Testis (tissue), 2 donors: Measurements from ENCODE around the gene CCT5.
"Not testable (repeated sequence)": the region's sequence is repeated elsewhere in the genome, so short reads cannot be mapped to it uniquely, and the experiment has no call there.

ENCODE experiments used
- CTCF ChIP-seq, 3 experiments: fragments of 450-650 bp in 2 of 3; fragments of 200-600 bp in 1 of 3; sonication (generic) in 1 of 3; IDR thresholded peaks; one replicate each; pipeline ENCODE4 v1.5.1; 2016 to 2019; ENCODE audit warnings: antibody characterized with exemption in 3 of 3, mild to moderate bottlenecking in 2 of 3, moderate library complexity in 1 of 3
- POLR2A ChIP-seq: fragments of 450-650 bp; IDR thresholded peaks from one replicate; pipeline ENCODE4 v1.6.1; 2017; ENCODE audit warnings: antibody characterized with exemption, mild to moderate bottlenecking, moderate library complexity

GRCh38 chr5:10247217-10247616 is 2.9 kb upstream of the CCT5 start:
- TF ChIP-seq CTCF (IDR thresholded peaks at IDR 0.05); POLR2A: not testable (repeated sequence)
